ENCODE data around the gene CSF2. TPM values are rescaled to one million over a fixed set of nuclear protein-coding genes. Genes with fewer than 3 reads are reported as not detected.
A peak's percentile ranks its signal among the peaks of the same experiment; 100 is the strongest.

Gene CSF2
- total and polyA plus RNA-seq, 3 experiments from 2014 or later: 393 to 409 TPM; not detected in 1

DNA sequence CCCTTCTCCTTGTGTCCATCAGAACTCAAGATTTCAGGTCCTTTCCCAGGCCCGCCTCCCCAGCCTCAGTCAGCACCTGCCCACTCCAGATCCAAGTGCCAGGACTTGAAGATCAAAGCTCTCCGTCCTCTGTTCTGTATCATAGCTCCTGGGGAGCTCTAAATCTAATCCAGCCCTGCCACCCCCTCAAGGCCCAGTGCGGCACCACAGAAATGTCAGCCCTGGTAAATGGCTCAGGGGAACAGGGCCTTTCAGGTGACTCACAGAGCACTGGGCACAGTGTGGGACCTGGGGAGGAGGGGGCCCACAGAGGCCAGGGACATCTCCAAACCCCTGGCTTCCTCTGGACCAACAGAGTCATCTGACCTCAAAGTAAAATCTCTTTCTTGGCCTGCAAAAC is 6.0 kb downstream of the CSF2 start:
- Histone ChIP-seq H3K9me3 (ENCODE audit: low read length) (no peaks in the 10 kb centered on the region), H3K27me3 (ENCODE audit: insufficient read depth, low read length, poor library complexity, severe bottlenecking) (no peaks in the 10 kb centered on the region), H3K36me3 (ENCODE audit: insufficient read depth, low read length) (no peaks in the 10 kb centered on the region), H3K4me1 (ENCODE audit: insufficient read depth, low read length) (peaks cover 21% of the 10 kb centered on the region), H3K4me3 (ENCODE audit: low read length) (no peak overlapping the region), H3K27ac (ENCODE audit: low read depth, low read length) (no peak overlapping the region)
- CTCF ChIA-PET: interaction anchor here (1.0 to 2.0 kb wide), 3 partner anchors 14 to 24 kb away, joined by 3 to 5 read pairs (median 4); no protein-coding TSS in a partner anchor
- no peaks in the 10 kb centered on the region for H3K27me3 Mint-ChIP-seq
- peaks cover 0 to 1% (median 0%) of the 10 kb centered on the region in 3 donors for H3K36me3 Mint-ChIP-seq
- no peak overlapping the region for H3K4me3 Mint-ChIP-seq
- H3K27ac Mint-ChIP-seq: peak overlapping the region in 1 of 8 donors; percentile 91
- DNase-seq: no peak
- H3K9me3 Mint-ChIP-seq: no peaks in the 10 kb centered on the region
- POLR2A ChIA-PET: no interaction called here
- H3K4me1 Mint-ChIP-seq: peaks cover 30 to 70% (median 54%) of the 10 kb centered on the region in 3 donors

GRCh38 chr5:132080595-132080994 is 7.0 kb downstream of the CSF2 start:
- Histone ChIP-seq H3K36me3 (ENCODE audit: insufficient read depth, low read length) (no peaks in the 10 kb centered on the region), H3K27me3 (ENCODE audit: insufficient read depth, low read length, poor library complexity, severe bottlenecking) (no peaks in the 10 kb centered on the region), H3K9me3 (ENCODE audit: low read length) (no peaks in the 10 kb centered on the region), H3K4me1 (ENCODE audit: insufficient read depth, low read length) (peaks cover 12% of the 10 kb centered on the region), H3K4me3 (ENCODE audit: low read length) (no peak overlapping the region), H3K27ac (ENCODE audit: low read depth, low read length) (no peak overlapping the region)
- Mint-ChIP-seq H3K36me3 (peaks cover 0 to 1% (median 0%) of the 10 kb centered on the region in 3 donors), H3K27me3 (peaks cover 0 to under 1% of the 10 kb centered on the region in 2 donors), H3K9me3 (no peaks in the 10 kb centered on the region), H3K4me3 (no peak overlapping the region), H3K4me1 (peaks cover 33 to 68% (median 53%) of the 10 kb centered on the region in 3 donors), H3K27ac (peak overlapping the region in 1 of 8 donors; percentile 43)
- POLR2A ChIA-PET: no interaction called here
- DNase-seq: no peak
- CTCF ChIA-PET: interaction anchor here (1.0 to 2.0 kb wide), 3 partner anchors 15 to 23 kb away, joined by 3 to 5 read pairs (median 4); no protein-coding TSS in a partner anchor

DNA sequence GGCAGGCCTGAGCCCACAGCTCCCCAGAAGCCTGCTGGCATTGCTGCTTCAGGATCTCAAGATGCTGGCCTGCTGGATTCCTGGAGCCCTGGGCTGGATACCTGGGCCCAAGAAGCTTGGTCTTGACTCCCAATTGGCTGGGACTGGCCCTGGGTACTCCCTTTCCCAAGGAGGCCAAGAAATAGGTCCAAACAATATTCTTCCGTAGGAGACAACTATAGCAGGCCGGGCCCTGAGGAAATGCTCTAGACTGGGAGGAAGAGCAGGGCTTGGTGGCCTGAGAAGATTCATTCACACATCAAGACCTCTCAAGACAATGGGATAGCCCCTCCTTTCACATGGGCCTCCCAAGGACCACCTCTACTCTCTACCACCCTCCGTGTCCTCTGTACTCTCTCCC is 7.9 kb downstream of the CSF2 start:
- no peak overlapping the region for H3K4me3 Mint-ChIP-seq
- no peaks in the 10 kb centered on the region for H3K27me3 ChIP-seq (ENCODE audit: insufficient read depth, low read length, poor library complexity, severe bottlenecking)
- no peaks in the 10 kb centered on the region for H3K36me3 ChIP-seq (ENCODE audit: insufficient read depth, low read length)
- H3K27ac ChIP-seq (ENCODE audit: low read depth, low read length): no peak overlapping the region
- H3K4me1 Mint-ChIP-seq: peaks cover 33 to 65% (median 53%) of the 10 kb centered on the region in 3 donors
- H3K4me3 ChIP-seq (ENCODE audit: low read length): no peak overlapping the region
- DNase-seq: no peak
- H3K27me3 Mint-ChIP-seq: peaks cover 0 to 2% of the 10 kb centered on the region in 2 donors
- H3K9me3 Mint-ChIP-seq: no peaks in the 10 kb centered on the region
- peaks cover 10% of the 10 kb centered on the region for H3K4me1 ChIP-seq (ENCODE audit: insufficient read depth, low read length)
- peak overlapping the region in 4 of 8 donors; percentile 5 to 80 (median 39) for H3K27ac Mint-ChIP-seq
- no peaks in the 10 kb centered on the region for H3K9me3 ChIP-seq (ENCODE audit: low read length)
- peaks cover 0 to 1% (median 0%) of the 10 kb centered on the region in 3 donors for H3K36me3 Mint-ChIP-seq
- ChIA-PET POLR2A (no interaction called here), CTCF (no interaction called here)

DNA sequence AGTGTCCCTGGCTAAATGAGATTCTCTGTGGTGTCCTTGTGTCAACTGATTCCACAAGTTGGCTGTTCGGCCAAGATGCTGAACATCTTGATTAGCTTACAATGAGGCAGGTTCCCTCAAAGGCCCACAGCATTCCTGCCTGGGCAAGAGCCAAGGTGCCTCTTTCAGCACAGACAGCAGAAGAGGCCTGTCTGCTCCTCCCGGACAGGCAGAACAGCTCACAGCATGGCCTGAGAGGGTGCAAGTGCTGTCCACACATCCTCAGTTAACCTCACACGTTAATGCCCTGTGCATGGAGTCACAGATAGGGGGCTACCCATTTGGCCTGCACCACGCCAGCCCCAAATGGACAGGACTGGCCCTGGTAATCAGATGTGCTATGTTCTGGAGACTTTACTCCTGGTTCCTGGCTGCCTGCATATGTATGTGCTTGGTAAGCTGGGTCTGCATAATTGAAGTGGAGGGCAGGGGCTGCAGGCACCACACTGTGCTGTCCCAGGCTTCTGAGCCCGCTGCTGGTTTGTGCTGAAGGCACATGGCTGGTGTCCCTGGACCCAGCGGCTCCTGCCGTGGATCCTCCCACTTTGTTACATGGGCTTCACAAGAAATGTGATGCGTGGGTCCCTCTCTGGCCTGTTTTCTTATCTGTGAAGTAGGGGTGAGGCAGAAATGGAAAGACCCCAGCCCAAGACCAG is 8.9 kb downstream of the CSF2 start:
- POLR2A ChIA-PET: interaction anchor here (0.6 kb wide), 1 partner anchor 21 kb away, joined by 3 read pairs; no protein-coding TSS in a partner anchor
- H3K4me1 Mint-ChIP-seq: peaks cover 26 to 54% (median 43%) of the 10 kb centered on the region in 3 donors
- no peaks in the 10 kb centered on the region for H3K9me3 Mint-ChIP-seq
- peaks cover 10% of the 10 kb centered on the region for H3K4me1 ChIP-seq (ENCODE audit: insufficient read depth, low read length)
- no peaks in the 10 kb centered on the region for H3K27me3 ChIP-seq (ENCODE audit: insufficient read depth, low read length, poor library complexity, severe bottlenecking)
- H3K36me3 Mint-ChIP-seq: peaks cover 0 to under 1% (median 0%) of the 10 kb centered on the region in 3 donors
- CTCF ChIA-PET: no interaction called here
- H3K27ac Mint-ChIP-seq: peak overlapping the region in 3 of 8 donors; percentile 38 to 70 (median 64)
- H3K9me3 ChIP-seq (ENCODE audit: low read length): no peaks in the 10 kb centered on the region
- no peak overlapping the region for H3K4me3 ChIP-seq (ENCODE audit: low read length)
- no peak overlapping the region for H3K4me3 Mint-ChIP-seq
- DNase-seq: peak in 1 of 5 donors; percentile 39
- H3K27ac ChIP-seq (ENCODE audit: low read depth, low read length): no peak overlapping the region
- H3K36me3 ChIP-seq (ENCODE audit: insufficient read depth, low read length): no peaks in the 10 kb centered on the region
- H3K27me3 Mint-ChIP-seq: peaks cover 0 to 2% of the 10 kb centered on the region in 2 donors

DNA sequence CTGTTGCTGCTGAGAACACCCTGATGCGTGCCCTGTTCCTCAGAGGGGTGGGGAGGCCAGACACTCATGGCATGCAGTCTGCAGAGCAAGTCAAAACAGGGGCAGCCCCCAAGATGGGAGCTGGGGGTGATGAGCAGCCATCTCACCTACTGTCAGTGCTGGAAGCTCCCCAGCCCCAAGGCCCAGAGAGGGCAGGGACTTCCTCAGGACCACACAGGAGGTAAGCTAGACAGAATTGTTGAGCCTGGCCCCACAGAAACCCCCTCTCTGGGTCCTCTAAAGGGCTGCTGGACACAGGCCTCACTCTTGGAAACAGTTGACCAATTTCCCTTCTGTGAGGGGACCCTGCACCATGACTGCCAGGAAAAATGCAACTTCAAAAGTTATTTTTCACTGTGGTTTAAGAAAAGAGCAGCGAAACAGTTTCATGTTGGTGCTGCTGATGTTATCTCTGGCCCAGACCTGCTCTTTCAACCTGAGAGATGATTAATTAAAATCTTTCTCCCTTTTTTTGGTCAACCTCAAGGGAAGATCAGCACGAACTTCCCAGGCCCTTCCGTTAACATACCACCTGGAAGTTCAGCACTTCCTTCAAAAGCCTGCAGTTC is 9.6 kb downstream of the CSF2 start:
- H3K4me1 ChIP-seq (ENCODE audit: insufficient read depth, low read length): peaks cover 10% of the 10 kb centered on the region
- DNase-seq: peak in 1 of 5 donors; percentile 27
- H3K27me3 Mint-ChIP-seq: peaks cover 0 to 2% of the 10 kb centered on the region in 2 donors
- ChIA-PET POLR2A (no interaction called here), CTCF (no interaction called here)
- H3K36me3 ChIP-seq (ENCODE audit: insufficient read depth, low read length): no peaks in the 10 kb centered on the region
- H3K4me1 Mint-ChIP-seq: peaks cover 24 to 50% (median 41%) of the 10 kb centered on the region in 3 donors
- H3K9me3 Mint-ChIP-seq: no peaks in the 10 kb centered on the region
- H3K4me3 Mint-ChIP-seq: peak overlapping the region in 2 of 7 donors; percentile 27 to 29
- H3K27ac ChIP-seq (ENCODE audit: low read depth, low read length): no peak overlapping the region
- H3K27me3 ChIP-seq (ENCODE audit: insufficient read depth, low read length, poor library complexity, severe bottlenecking): no peaks in the 10 kb centered on the region
- H3K36me3 Mint-ChIP-seq: no peaks in the 10 kb centered on the region
- no peak overlapping the region for H3K4me3 ChIP-seq (ENCODE audit: low read length)
- peak overlapping the region in 6 of 8 donors; percentile 46 to 84 (median 75) for H3K27ac Mint-ChIP-seq
- no peaks in the 10 kb centered on the region for H3K9me3 ChIP-seq (ENCODE audit: low read length)

- peaks cover 0 to 2% of the 10 kb centered on the region in 2 donors for H3K27me3 Mint-ChIP-seq
- Histone ChIP-seq H3K4me1 (ENCODE audit: insufficient read depth, low read length) (peaks cover 10% of the 10 kb centered on the region), H3K36me3 (ENCODE audit: insufficient read depth, low read length) (no peaks in the 10 kb centered on the region), H3K9me3 (ENCODE audit: low read length) (no peaks in the 10 kb centered on the region), H3K4me3 (ENCODE audit: low read length) (no peak overlapping the region), H3K27ac (ENCODE audit: low read depth, low read length) (no peak overlapping the region), H3K27me3 (ENCODE audit: insufficient read depth, low read length, poor library complexity, severe bottlenecking) (no peaks in the 10 kb centered on the region)
- H3K36me3 Mint-ChIP-seq: peaks cover 0 to 4% (median 0%) of the 10 kb centered on the region in 3 donors
- no peaks in the 10 kb centered on the region for H3K9me3 Mint-ChIP-seq
- CTCF ChIA-PET: interaction anchor here (1.4 kb wide), 1 partner anchor 23 kb away, joined by 3 read pairs; no protein-coding TSS in a partner anchor
- H3K4me3 Mint-ChIP-seq: no peak overlapping the region
- no peak for DNase-seq
- peaks cover 29 to 61% (median 44%) of the 10 kb centered on the region in 3 donors for H3K4me1 Mint-ChIP-seq
- H3K27ac Mint-ChIP-seq: peak overlapping the region in 4 of 8 donors; percentile 15 to 63 (median 40)
- POLR2A ChIA-PET: no interaction called here
These were observed 12.1 kb downstream of the CSF2 start for GRCh38 chr5:132085686-132086085.

DNA sequence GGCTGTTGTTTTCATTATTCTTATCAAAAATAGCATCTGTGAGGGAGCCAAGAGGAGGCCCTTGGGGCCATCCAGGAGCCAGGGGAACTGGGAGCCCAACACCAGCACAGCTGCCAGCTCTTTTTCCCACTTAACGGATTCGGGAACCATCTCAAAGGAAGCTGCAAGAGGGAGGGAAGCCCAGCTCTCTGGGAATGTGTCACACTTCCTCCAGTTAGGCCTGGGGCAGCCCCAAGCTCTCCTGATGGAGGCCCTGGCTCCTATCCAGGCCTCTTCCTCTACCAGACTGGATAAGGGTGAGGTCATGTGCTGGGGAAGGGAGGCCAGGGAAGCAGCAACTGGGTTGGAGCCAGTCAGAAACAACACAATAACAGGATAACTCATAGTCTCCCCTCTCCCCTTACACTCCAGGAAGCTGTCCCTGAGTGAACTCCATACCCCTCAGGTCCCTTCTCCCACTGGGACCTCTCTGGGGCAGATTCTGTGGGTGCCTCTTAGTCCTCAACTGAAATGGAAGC is 12.7 kb downstream of the CSF2 start:
- Mint-ChIP-seq H3K27ac (no peak overlapping the region), H3K36me3 (peaks cover 0 to 4% (median 0%) of the 10 kb centered on the region in 3 donors), H3K4me3 (no peak overlapping the region), H3K27me3 (peaks cover 0 to 2% of the 10 kb centered on the region in 2 donors), H3K4me1 (peaks cover 29 to 61% (median 44%) of the 10 kb centered on the region in 3 donors), H3K9me3 (no peaks in the 10 kb centered on the region)
- H3K9me3 ChIP-seq (ENCODE audit: low read length): no peaks in the 10 kb centered on the region
- ChIA-PET POLR2A (no interaction called here), CTCF (interaction anchor here (1.3 to 1.4 kb wide), 2 partner anchors 21 to 23 kb away, joined by 3 read pairs; no protein-coding TSS in a partner anchor)
- H3K27ac ChIP-seq (ENCODE audit: low read depth, low read length): no peak overlapping the region
- no peaks in the 10 kb centered on the region for H3K36me3 ChIP-seq (ENCODE audit: insufficient read depth, low read length)
- H3K4me3 ChIP-seq (ENCODE audit: low read length): no peak overlapping the region
- DNase-seq: no peak
- H3K27me3 ChIP-seq (ENCODE audit: insufficient read depth, low read length, poor library complexity, severe bottlenecking): no peaks in the 10 kb centered on the region
- H3K4me1 ChIP-seq (ENCODE audit: insufficient read depth, low read length): peaks cover 10% of the 10 kb centered on the region
